Gastroesophageal sphincter (tissue), 3 donors: ENCODE data around the gene FBXL4.

Experiments used
- EP300 ChIP-seq: sonication (generic); formaldehyde crosslinking; IDR thresholded peaks from one replicate; pipeline ENCODE4 v1.6.1; 2017; ENCODE audit warnings: antibody characterized with exemption, mild to moderate bottlenecking
- POLR2A ChIP-seq, 2 donors: fragments of 450-650 bp; IDR thresholded peaks; one replicate each; pipeline ENCODE4 v1.6.1; 2017; ENCODE audit warnings: antibody characterized with exemption in 2 of 2, mild to moderate bottlenecking in 2 of 2, moderate library complexity in 1 of 2
- POLR2AphosphoS5 ChIP-seq: sonication (generic); formaldehyde crosslinking; IDR thresholded peaks from one replicate; pipeline ENCODE4 v1.6.1; 2017; ENCODE audit warnings: antibody characterized with exemption
- TF ChIP-seq, protein P1 (sequence below), 4 experiments: fragments of 200-600 bp in 2 of 4; fragments of 450-650 bp in 2 of 4; sonication (generic) in 1 of 4; IDR thresholded peaks; one replicate each; pipeline ENCODE4 v1.5.1; 2017 to 2019; ENCODE audit warnings: antibody characterized with exemption in 4 of 4, mild to moderate bottlenecking in 2 of 4, moderate library complexity in 2 of 4

GRCh38 chr6:98831057-98831958 lies 116.4 kb downstream of the FBXL4 start:
- TF ChIP-seq, protein P1, sequence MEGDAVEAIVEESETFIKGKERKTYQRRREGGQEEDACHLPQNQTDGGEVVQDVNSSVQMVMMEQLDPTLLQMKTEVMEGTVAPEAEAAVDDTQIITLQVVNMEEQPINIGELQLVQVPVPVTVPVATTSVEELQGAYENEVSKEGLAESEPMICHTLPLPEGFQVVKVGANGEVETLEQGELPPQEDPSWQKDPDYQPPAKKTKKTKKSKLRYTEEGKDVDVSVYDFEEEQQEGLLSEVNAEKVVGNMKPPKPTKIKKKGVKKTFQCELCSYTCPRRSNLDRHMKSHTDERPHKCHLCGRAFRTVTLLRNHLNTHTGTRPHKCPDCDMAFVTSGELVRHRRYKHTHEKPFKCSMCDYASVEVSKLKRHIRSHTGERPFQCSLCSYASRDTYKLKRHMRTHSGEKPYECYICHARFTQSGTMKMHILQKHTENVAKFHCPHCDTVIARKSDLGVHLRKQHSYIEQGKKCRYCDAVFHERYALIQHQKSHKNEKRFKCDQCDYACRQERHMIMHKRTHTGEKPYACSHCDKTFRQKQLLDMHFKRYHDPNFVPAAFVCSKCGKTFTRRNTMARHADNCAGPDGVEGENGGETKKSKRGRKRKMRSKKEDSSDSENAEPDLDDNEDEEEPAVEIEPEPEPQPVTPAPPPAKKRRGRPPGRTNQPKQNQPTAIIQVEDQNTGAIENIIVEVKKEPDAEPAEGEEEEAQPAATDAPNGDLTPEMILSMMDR (IDR thresholded peaks at IDR 0.05) = no peak
- TF ChIP-seq POLR2A (IDR thresholded peaks at IDR 0.05) (no peak), POLR2AphosphoS5 (no peak), EP300 (no peak)
